HEK293 (cell line): Measurements from ENCODE around the gene ZNRF2.

Experiments
- BCL11B ChIP-seq: fragments of 450-650 bp; formaldehyde crosslinking; IDR thresholded peaks from 2 replicates; pipeline ENCODE4 v1.5.1; 2016; ENCODE audit warnings: low read depth, missing biosample characterization, missing genetic modification characterization
- CTCF ChIP-seq: fragments of 450-650 bp; formaldehyde crosslinking; IDR thresholded peaks from 2 replicates; pipeline ENCODE4 v1.5.1; 2016; ENCODE audit warnings: missing biosample characterization, missing genetic modification characterization
- ELK4 ChIP-seq: IDR thresholded peaks from 2 replicates; pipeline ENCODE4 v1.6.1; 2011; ENCODE audit warnings: mild to moderate bottlenecking, low read depth, low read length, borderline replicate concordance
- KLF9 ChIP-seq: fragments of 450-650 bp; formaldehyde crosslinking; IDR thresholded peaks from 2 replicates; pipeline ENCODE4 v1.5.1; 2016; ENCODE audit warnings: missing biosample characterization, missing genetic modification characterization, low read depth
- MEIS1 ChIP-seq: sonication (generic); formaldehyde crosslinking; IDR thresholded peaks from 2 replicates; pipeline ENCODE4 v1.8.1; 2022; ENCODE audit warnings: missing genetic modification reagents, mild to moderate bottlenecking, borderline replicate concordance
- ZNF133 ChIP-seq: fragments of 450-650 bp; formaldehyde crosslinking; IDR thresholded peaks from 2 replicates; pipeline ENCODE4 v1.5.1; 2016; ENCODE audit warnings: missing biosample characterization, missing genetic modification characterization
- ZNF155 ChIP-seq: fragments of 450-650 bp; formaldehyde crosslinking; IDR thresholded peaks from 2 replicates; pipeline ENCODE4 v1.5.1; 2016; ENCODE audit warnings: missing biosample characterization, missing genetic modification characterization
- ZNF18 ChIP-seq: fragments of 450-650 bp; formaldehyde crosslinking; IDR thresholded peaks from 2 replicates; pipeline ENCODE4 v1.5.1; 2016; ENCODE audit warnings: missing biosample characterization, missing genetic modification characterization
- ZNF266 ChIP-seq: fragments of 450-650 bp; formaldehyde crosslinking; IDR thresholded peaks from 2 replicates; pipeline ENCODE4 v1.5.1; 2016; ENCODE audit warnings: missing biosample characterization, missing genetic modification characterization, low read depth
- ZNF274 ChIP-seq, 2 experiments: fragments of 200-500 bp in 1 of 2; fragments of 450-650 bp in 1 of 2; sonication (Bioruptor generic) in 1 of 2; formaldehyde crosslinking in 1 of 2; IDR thresholded peaks; 2 replicates each; pipeline versions ENCODE4 v1.5.1 to v1.6.1; 2014 to 2016; ENCODE audit warnings: borderline replicate concordance in 1 of 2, inconsistent platforms in 1 of 2, low read length in 1 of 2, missing biosample characterization in 1 of 2, missing genetic modification characterization in 1 of 2
- ZNF292 ChIP-seq: fragments of 450-650 bp; formaldehyde crosslinking; IDR thresholded peaks from 2 replicates; pipeline ENCODE4 v1.5.1; 2016; ENCODE audit warnings: low read depth, missing biosample characterization, missing genetic modification characterization, borderline replicate concordance
- ZNF776 ChIP-seq: fragments of 450-650 bp; formaldehyde crosslinking; IDR thresholded peaks from 2 replicates; pipeline ENCODE4 v1.5.0; 2017; ENCODE audit warnings: missing biosample characterization, missing genetic modification characterization, borderline replicate concordance

GRCh38 chr7:30395676-30396075 lies 111.3 kb downstream of the ZNRF2 start:
- no peak for TF ChIP-seq CTCF
- TF ChIP-seq ZNF292 (tag by site-specific recombination) = no peak
- TF ChIP-seq BCL11B = no peak
- no peak for TF ChIP-seq ZNF274 (IDR thresholded peaks at IDR 0.05; ENCODE audit: low read length)
- TF ChIP-seq ZNF274 (tag by site-specific recombination; IDR thresholded peaks at IDR 0.05; ENCODE audit: borderline replicate concordance) = no peak
- TF ChIP-seq ZNF133 (tag by site-specific recombination) = no peak
- TF ChIP-seq ZNF776 (tag by site-specific recombination) = no peak
- TF ChIP-seq ZNF266 = no peak
- no peak for TF ChIP-seq ELK4
- no peak for TF ChIP-seq KLF9 (tag by site-specific recombination)
- TF ChIP-seq ZNF18 (tag by site-specific recombination) = no peak
- TF ChIP-seq MEIS1 (CRISPR knock-in tag) = no peak
- TF ChIP-seq ZNF155 (tag by site-specific recombination) = no peak
